ENCODE data around the gene CMYA5.

Gene CMYA5

DNA sequence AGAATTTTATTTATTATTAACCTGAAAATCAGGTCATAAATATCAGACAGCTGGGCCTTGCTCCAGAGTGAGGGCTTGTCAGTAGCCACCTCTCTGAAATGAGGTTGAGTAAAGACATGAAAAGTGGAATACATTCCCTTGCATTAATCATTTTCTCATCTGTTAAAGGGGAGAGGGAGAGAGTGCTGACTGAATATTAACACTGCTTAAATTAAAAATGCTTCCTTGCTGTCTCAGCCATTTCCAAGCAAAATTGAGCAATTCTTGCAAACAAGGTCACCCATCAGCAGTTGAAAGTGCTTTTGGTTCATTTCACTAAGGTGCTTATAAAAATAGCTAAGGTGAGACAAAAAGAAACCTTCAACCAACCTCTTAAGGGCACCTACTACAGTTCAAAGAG, 102.8 kb downstream of the CMYA5 start:
- Histone ChIP-seq H4K20me1 (ENCODE audit: insufficient read depth) (no peaks in the 10 kb centered on the region), H3K79me2 (ENCODE audit: insufficient read depth, low read depth) (no peaks in the 10 kb centered on the region), H3K4me3 (IDR thresholded peaks at IDR 0.05; ENCODE audit: insufficient read depth, low read depth, low read length) (no peak overlapping the region), H3K36me3 (ENCODE audit: insufficient read depth) (no peaks in the 10 kb centered on the region), H3K27me3 (ENCODE audit: insufficient read depth, low read depth) (no peaks in the 10 kb centered on the region), H3K9ac (no peak overlapping the region), H2AFZ (ENCODE audit: low read depth) (no peak overlapping the region), H3K27ac (no peak overlapping the region), H3K4me2 (no peak overlapping the region), H3K4me1 (ENCODE audit: low read depth, poor library complexity, severe bottlenecking) (no peaks in the 10 kb centered on the region)
- TF ChIP-seq, protein P1, sequence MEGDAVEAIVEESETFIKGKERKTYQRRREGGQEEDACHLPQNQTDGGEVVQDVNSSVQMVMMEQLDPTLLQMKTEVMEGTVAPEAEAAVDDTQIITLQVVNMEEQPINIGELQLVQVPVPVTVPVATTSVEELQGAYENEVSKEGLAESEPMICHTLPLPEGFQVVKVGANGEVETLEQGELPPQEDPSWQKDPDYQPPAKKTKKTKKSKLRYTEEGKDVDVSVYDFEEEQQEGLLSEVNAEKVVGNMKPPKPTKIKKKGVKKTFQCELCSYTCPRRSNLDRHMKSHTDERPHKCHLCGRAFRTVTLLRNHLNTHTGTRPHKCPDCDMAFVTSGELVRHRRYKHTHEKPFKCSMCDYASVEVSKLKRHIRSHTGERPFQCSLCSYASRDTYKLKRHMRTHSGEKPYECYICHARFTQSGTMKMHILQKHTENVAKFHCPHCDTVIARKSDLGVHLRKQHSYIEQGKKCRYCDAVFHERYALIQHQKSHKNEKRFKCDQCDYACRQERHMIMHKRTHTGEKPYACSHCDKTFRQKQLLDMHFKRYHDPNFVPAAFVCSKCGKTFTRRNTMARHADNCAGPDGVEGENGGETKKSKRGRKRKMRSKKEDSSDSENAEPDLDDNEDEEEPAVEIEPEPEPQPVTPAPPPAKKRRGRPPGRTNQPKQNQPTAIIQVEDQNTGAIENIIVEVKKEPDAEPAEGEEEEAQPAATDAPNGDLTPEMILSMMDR (conservative IDR thresholded peaks at IDR 0.05; ENCODE audit: low read depth, low read length), result no peak

DNA sequence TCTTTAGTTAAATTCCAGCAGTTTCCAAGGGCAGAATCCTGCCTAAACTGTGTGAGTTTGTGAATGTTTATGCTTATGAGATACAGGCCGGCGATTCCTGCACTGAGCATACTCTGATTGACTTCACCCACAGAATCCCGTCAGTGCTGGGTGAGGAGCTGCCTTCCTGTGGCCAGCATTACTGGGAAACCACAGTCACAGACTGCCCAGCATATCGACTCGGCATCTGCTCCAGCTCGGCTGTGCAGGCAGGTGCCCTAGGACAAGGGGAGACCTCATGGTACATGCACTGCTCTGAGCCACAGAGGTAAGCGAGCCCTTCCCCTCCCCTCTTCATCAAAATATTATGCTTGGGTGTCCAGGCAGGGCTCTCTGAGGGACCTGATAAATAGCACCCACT, 103.7 kb downstream of the CMYA5 start:
- Histone ChIP-seq H3K27me3 (ENCODE audit: insufficient read depth, low read depth) (no peaks in the 10 kb centered on the region), H3K9ac (no peak overlapping the region), H3K79me2 (ENCODE audit: insufficient read depth, low read depth) (no peaks in the 10 kb centered on the region), H2AFZ (ENCODE audit: low read depth) (no peak overlapping the region), H3K4me3 (IDR thresholded peaks at IDR 0.05; ENCODE audit: insufficient read depth, low read depth, low read length) (no peak overlapping the region), H3K4me2 (no peak overlapping the region), H3K36me3 (ENCODE audit: insufficient read depth) (no peaks in the 10 kb centered on the region), H3K4me1 (ENCODE audit: low read depth, poor library complexity, severe bottlenecking) (no peaks in the 10 kb centered on the region), H4K20me1 (ENCODE audit: insufficient read depth) (no peaks in the 10 kb centered on the region), H3K27ac (no peak overlapping the region)
- TF ChIP-seq, protein P1 (conservative IDR thresholded peaks at IDR 0.05; ENCODE audit: low read depth, low read length), result no peak

GRCh38 chr5:79793722-79794121, 104.1 kb downstream of the CMYA5 start:
- Histone ChIP-seq H3K4me2 (no peak overlapping the region), H3K27me3 (ENCODE audit: insufficient read depth, low read depth) (no peaks in the 10 kb centered on the region), H3K27ac (no peak overlapping the region), H3K79me2 (ENCODE audit: insufficient read depth, low read depth) (no peaks in the 10 kb centered on the region), H3K36me3 (ENCODE audit: insufficient read depth) (no peaks in the 10 kb centered on the region), H4K20me1 (ENCODE audit: insufficient read depth) (no peaks in the 10 kb centered on the region), H2AFZ (ENCODE audit: low read depth) (no peak overlapping the region), H3K4me3 (IDR thresholded peaks at IDR 0.05; ENCODE audit: insufficient read depth, low read depth, low read length) (no peak overlapping the region), H3K4me1 (ENCODE audit: low read depth, poor library complexity, severe bottlenecking) (no peaks in the 10 kb centered on the region), H3K9ac (no peak overlapping the region)
- TF ChIP-seq, protein P1 (conservative IDR thresholded peaks at IDR 0.05; ENCODE audit: low read depth, low read length), result no peak

- H3K4me2 ChIP-seq, result no peak overlapping the region
- H3K4me3 ChIP-seq (IDR thresholded peaks at IDR 0.05; ENCODE audit: insufficient read depth, low read depth, low read length), result no peak overlapping the region
- no peak overlapping the region for H3K27ac ChIP-seq
- H4K20me1 ChIP-seq (ENCODE audit: insufficient read depth), result no peaks in the 10 kb centered on the region
- no peaks in the 10 kb centered on the region for H3K4me1 ChIP-seq (ENCODE audit: low read depth, poor library complexity, severe bottlenecking)
- no peak overlapping the region for H2AFZ ChIP-seq (ENCODE audit: low read depth)
- no peaks in the 10 kb centered on the region for H3K36me3 ChIP-seq (ENCODE audit: insufficient read depth)
- H3K9ac ChIP-seq, result no peak overlapping the region
- TF ChIP-seq, protein P1 (conservative IDR thresholded peaks at IDR 0.05; ENCODE audit: low read depth, low read length), result no peak
- no peaks in the 10 kb centered on the region for H3K27me3 ChIP-seq (ENCODE audit: insufficient read depth, low read depth)
- H3K79me2 ChIP-seq (ENCODE audit: insufficient read depth, low read depth), result no peaks in the 10 kb centered on the region
Observed at GRCh38 chr5:79794347-79794746, 104.7 kb downstream of the CMYA5 start.

Data from KMS-11 (cell line).